Panc1 (cell line): Measurements from ENCODE around the gene MAB21L3.

Experiments used
- CTCF ChIP-seq: fragments of 450-650 bp; IDR thresholded peaks from 2 replicates; pipeline ENCODE4 v1.5.1; 2017; ENCODE audit warnings: mild to moderate bottlenecking
- SIN3A ChIP-seq: IDR thresholded peaks from 2 replicates; pipeline ENCODE4 v1.6.1; 2012; ENCODE audit warnings: low read depth, mild to moderate bottlenecking, low read length, moderate library complexity, borderline replicate concordance; ENCODE audit not compliant: insufficient read depth

- TF ChIP-seq CTCF (no peak), SIN3A (no peak)
Measured at GRCh38 chr1:116179964-116180363, 68.8 kb downstream of the MAB21L3 start.
